GM12864 (cell line): ENCODE data around the gene LSS.

Experiments
- DNase-seq: peaks from one replicate; pipeline ENCODE4 v3.0.0-alpha.2; 2011; ENCODE audit warnings: low read depth
- H3K4me3 ChIP-seq: 2 replicates; pipeline ENCODE4 v1.5.1; 2011; ENCODE audit warnings: mild to moderate bottlenecking, low read depth, low read length, control low read depth
- TF ChIP-seq, protein P1 (sequence below): IDR thresholded peaks from 2 replicates; pipeline ENCODE4 v1.5.1; 2011; ENCODE audit warnings: low read depth, mild to moderate bottlenecking, moderate library complexity, low read length, control low read depth, inconsistent platforms; ENCODE audit errors: missing control alignments

The LSS gene

DNA sequence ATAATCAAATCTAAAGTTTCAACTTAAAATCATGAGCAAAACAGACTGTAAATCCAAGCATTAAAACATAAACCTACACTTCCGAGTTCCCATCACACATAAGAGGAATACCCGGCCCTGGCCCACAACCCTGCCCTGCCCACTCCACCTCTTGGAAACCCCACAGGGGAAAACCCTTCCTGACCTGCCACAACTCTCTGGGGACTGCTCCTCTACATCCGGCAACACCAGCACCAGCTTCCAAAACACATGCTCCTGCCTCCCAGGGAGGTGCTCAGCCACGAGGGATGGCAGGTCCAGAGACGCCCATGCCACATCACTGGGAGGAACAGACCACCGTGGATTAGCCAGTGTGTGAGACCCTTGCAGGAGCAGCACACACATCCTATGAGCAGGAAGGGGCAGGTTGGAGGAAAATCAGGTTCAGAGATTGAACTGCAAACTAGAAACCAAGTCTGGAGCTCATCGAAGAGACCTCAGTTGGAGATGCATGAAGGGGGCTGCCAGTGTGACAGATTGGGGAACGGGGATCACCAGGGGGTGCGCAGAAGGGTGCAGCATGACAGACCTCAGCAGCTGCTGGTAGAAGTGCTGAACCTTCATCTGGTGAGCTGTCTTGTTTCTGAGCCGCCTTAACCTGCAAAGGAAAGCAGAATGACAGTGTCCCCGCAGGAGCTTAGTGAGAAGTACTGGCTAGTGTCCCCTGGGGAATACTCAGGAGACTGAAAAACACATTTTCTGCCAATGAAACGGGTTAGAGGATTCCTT lies 25.8 kb upstream of the LSS start:
- TF ChIP-seq, protein P1, sequence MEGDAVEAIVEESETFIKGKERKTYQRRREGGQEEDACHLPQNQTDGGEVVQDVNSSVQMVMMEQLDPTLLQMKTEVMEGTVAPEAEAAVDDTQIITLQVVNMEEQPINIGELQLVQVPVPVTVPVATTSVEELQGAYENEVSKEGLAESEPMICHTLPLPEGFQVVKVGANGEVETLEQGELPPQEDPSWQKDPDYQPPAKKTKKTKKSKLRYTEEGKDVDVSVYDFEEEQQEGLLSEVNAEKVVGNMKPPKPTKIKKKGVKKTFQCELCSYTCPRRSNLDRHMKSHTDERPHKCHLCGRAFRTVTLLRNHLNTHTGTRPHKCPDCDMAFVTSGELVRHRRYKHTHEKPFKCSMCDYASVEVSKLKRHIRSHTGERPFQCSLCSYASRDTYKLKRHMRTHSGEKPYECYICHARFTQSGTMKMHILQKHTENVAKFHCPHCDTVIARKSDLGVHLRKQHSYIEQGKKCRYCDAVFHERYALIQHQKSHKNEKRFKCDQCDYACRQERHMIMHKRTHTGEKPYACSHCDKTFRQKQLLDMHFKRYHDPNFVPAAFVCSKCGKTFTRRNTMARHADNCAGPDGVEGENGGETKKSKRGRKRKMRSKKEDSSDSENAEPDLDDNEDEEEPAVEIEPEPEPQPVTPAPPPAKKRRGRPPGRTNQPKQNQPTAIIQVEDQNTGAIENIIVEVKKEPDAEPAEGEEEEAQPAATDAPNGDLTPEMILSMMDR: no peak
- no peak overlapping the region for H3K4me3 ChIP-seq
- no peak for DNase-seq

- TF ChIP-seq, protein P1: no peak
- peak; percentile 63 for DNase-seq
- H3K4me3 ChIP-seq: no peak overlapping the region
These were observed 25.1 kb upstream of the LSS start for GRCh38 chr21:46253610-46254124.

- DNase-seq: no peak
- TF ChIP-seq, protein P1: no peak
- H3K4me3 ChIP-seq: no peak overlapping the region
These were observed 24.3 kb upstream of the LSS start for GRCh38 chr21:46252840-46253239.

DNA sequence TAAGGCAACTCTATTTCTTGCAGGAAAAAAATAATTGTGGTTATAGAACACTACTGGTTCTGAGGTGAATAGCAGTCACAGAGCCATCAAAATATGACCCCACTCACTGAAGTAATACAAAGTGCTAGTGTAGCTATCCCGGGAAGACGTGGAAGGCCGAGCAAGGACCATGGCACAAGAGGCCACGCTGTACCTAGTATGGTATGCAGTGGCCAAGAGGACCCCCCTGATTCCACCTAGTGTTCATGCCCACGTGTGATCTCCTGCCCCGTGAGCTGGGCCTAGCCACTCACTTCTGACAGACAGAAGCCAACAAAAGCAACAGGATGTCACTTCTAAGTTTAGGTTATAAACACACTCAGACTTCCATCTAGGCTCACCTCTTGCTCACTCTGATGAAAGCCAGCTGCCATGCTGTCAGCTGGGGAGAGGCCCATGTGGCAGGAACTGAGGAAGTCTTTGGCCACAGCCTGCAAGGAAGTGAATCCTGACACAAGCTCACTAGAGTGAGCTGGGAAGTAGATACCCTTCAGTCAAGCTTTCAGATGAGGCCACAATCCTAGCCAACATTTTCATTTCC lies 21.7 kb upstream of the LSS start:
- DNase-seq: no peak
- TF ChIP-seq, protein P1: no peak
- no peak overlapping the region for H3K4me3 ChIP-seq

GRCh38 chr21:46248827-46249226 lies 20.3 kb upstream of the LSS start:
- TF ChIP-seq, protein P1: no peak
- H3K4me3 ChIP-seq: no peak overlapping the region
- no peak for DNase-seq

GRCh38 chr21:46248422-46248782 lies 19.8 kb upstream of the LSS start:
- no peak for DNase-seq
- no peak overlapping the region for H3K4me3 ChIP-seq
- TF ChIP-seq, protein P1: no peak
